ENCODE results near the gene NDUFB2.

DNA sequence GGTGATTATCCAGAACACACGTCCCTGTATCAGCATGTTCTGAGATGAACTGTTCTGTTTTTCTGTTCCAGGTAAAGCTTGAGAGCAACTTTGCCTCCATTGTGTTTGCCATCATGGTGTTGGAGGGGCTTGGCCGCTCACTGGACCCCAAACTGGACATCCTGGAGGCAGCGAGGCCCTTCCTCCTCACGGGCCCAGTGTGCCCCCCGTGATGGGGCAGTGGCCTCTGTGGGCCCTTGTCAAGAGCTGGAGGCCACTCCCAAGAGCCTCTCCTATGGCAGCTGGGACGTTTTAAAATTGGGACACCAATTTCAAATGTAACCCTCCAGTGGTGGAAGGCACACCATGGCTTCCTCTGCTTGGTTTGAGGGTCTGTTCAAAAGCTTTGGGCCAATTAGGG is 1.9 kb upstream of the NDUFB2 start:
- no peak for TF ChIP-seq TBX3 (IDR thresholded peaks at IDR 0.05; ENCODE audit: borderline replicate concordance)
- TF ChIP-seq HCFC1 (IDR thresholded peaks at IDR 0.05; ENCODE audit: low read depth, low read length): no peak
- TF ChIP-seq MEIS2 (CRISPR knock-in tag; IDR thresholded peaks at IDR 0.05): no peak
- TF ChIP-seq ZNF256 (CRISPR knock-in tag; conservative IDR thresholded peaks at IDR 0.05): no peak
- no peak for TF ChIP-seq NFE2L2 (IDR thresholded peaks at IDR 0.05; ENCODE audit: low read length)
- TF ChIP-seq PHF20 (CRISPR knock-in tag; IDR thresholded peaks at IDR 0.05): no peak
- TF ChIP-seq EZH2 (conservative IDR thresholded peaks at IDR 0.05; ENCODE audit: low read depth, low read length): no peak
- no peak for TF ChIP-seq FOXM1 (CRISPR knock-in tag; IDR thresholded peaks at IDR 0.05)
- TF ChIP-seq, protein P1, sequence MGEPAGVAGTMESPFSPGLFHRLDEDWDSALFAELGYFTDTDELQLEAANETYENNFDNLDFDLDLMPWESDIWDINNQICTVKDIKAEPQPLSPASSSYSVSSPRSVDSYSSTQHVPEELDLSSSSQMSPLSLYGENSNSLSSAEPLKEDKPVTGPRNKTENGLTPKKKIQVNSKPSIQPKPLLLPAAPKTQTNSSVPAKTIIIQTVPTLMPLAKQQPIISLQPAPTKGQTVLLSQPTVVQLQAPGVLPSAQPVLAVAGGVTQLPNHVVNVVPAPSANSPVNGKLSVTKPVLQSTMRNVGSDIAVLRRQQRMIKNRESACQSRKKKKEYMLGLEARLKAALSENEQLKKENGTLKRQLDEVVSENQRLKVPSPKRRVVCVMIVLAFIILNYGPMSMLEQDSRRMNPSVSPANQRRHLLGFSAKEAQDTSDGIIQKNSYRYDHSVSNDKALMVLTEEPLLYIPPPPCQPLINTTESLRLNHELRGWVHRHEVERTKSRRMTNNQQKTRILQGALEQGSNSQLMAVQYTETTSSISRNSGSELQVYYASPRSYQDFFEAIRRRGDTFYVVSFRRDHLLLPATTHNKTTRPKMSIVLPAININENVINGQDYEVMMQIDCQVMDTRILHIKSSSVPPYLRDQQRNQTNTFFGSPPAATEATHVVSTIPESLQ (CRISPR knock-in tag; conservative IDR thresholded peaks at IDR 0.05): no peak
- TF ChIP-seq, protein P2, sequence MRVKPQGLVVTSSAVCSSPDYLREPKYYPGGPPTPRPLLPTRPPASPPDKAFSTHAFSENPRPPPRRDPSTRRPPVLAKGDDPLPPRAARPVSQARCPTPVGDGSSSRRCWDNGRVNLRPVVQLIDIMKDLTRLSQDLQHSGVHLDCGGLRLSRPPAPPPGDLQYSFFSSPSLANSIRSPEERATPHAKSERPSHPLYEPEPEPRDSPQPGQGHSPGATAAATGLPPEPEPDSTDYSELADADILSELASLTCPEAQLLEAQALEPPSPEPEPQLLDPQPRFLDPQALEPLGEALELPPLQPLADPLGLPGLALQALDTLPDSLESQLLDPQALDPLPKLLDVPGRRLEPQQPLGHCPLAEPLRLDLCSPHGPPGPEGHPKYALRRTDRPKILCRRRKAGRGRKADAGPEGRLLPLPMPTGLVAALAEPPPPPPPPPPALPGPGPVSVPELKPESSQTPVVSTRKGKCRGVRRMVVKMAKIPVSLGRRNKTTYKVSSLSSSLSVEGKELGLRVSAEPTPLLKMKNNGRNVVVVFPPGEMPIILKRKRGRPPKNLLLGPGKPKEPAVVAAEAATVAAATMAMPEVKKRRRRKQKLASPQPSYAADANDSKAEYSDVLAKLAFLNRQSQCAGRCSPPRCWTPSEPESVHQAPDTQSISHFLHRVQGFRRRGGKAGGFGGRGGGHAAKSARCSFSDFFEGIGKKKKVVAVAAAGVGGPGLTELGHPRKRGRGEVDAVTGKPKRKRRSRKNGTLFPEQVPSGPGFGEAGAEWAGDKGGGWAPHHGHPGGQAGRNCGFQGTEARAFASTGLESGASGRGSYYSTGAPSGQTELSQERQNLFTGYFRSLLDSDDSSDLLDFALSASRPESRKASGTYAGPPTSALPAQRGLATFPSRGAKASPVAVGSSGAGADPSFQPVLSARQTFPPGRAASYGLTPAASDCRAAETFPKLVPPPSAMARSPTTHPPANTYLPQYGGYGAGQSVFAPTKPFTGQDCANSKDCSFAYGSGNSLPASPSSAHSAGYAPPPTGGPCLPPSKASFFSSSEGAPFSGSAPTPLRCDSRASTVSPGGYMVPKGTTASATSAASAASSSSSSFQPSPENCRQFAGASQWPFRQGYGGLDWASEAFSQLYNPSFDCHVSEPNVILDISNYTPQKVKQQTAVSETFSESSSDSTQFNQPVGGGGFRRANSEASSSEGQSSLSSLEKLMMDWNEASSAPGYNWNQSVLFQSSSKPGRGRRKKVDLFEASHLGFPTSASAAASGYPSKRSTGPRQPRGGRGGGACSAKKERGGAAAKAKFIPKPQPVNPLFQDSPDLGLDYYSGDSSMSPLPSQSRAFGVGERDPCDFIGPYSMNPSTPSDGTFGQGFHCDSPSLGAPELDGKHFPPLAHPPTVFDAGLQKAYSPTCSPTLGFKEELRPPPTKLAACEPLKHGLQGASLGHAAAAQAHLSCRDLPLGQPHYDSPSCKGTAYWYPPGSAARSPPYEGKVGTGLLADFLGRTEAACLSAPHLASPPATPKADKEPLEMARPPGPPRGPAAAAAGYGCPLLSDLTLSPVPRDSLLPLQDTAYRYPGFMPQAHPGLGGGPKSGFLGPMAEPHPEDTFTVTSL (CRISPR knock-in tag; IDR thresholded peaks at IDR 0.05; ENCODE audit: borderline replicate concordance): no peak
- no peak for TF ChIP-seq RFX5 (IDR thresholded peaks at IDR 0.05; ENCODE audit: low read depth, low read length)
- TF ChIP-seq POLR2A (IDR thresholded peaks at IDR 0.05; ENCODE audit: insufficient read depth in 1 of 2, low read depth in 2 of 2, low read length in 2 of 2): no peak
- TF ChIP-seq MTA3 (CRISPR knock-in tag; IDR thresholded peaks at IDR 0.05): no peak
